Activated CD4-positive, CD25-positive, alpha-beta regulatory T cell treated with anti-CD3 and anti-CD28 coated beads, Interleukin-2, amount 50 U/mL, for 72 hours (primary cell): Measurements from ENCODE around the gene SMYD3.
"Not testable (repeated sequence)": the region's sequence is repeated elsewhere in the genome, so short reads cannot be mapped to it uniquely, and the experiment has no call there.

Experiments used
- DNase-seq: peaks from one replicate; pipeline ENCODE4 v3.0.0; 2021

The SMYD3 gene

GRCh38 chr1:245774931-245775330 is 732.1 kb downstream of the SMYD3 start:
- DNase-seq: not testable (repeated sequence)

- no peak for DNase-seq
Observed at GRCh38 chr1:245774196-245774595, 732.9 kb downstream of the SMYD3 start.

- no peak for DNase-seq
Observed at GRCh38 chr1:245773344-245773743, 733.7 kb downstream of the SMYD3 start.

- no peak for DNase-seq
Observed at GRCh38 chr1:245772739-245773138, 734.3 kb downstream of the SMYD3 start.

- no peak for DNase-seq
Observed at GRCh38 chr1:245772325-245772724, 734.8 kb downstream of the SMYD3 start.

- DNase-seq: no peak
Observed at GRCh38 chr1:245771511-245772281, 735.4 kb downstream of the SMYD3 start.

GRCh38 chr1:245770156-245770555 is 736.9 kb downstream of the SMYD3 start:
- DNase-seq: no peak

- no peak for DNase-seq
Observed at GRCh38 chr1:245768596-245768995, 738.5 kb downstream of the SMYD3 start.

GRCh38 chr1:245765230-245766000 is 741.7 kb downstream of the SMYD3 start:
- DNase-seq: no peak

- DNase-seq: no peak
Observed at GRCh38 chr1:245763873-245764331, 743.2 kb downstream of the SMYD3 start.

- DNase-seq: no peak
Observed at GRCh38 chr1:245762396-245762910, 744.6 kb downstream of the SMYD3 start.

GRCh38 chr1:245760301-245760700 is 746.8 kb downstream of the SMYD3 start:
- no peak for DNase-seq

- no peak for DNase-seq
Observed at GRCh38 chr1:245754463-245754961, 752.6 kb downstream of the SMYD3 start.

- DNase-seq: no peak
Observed at GRCh38 chr1:245753807-245754206, 753.3 kb downstream of the SMYD3 start.

- no peak for DNase-seq
Observed at GRCh38 chr1:245752561-245752960, 754.5 kb downstream of the SMYD3 start.

- no peak for DNase-seq
Observed at GRCh38 chr1:245751726-245752470, 755.2 kb downstream of the SMYD3 start.

GRCh38 chr1:245751116-245751515 is 756.0 kb downstream of the SMYD3 start:
- DNase-seq: no peak

GRCh38 chr1:245750261-245750660 is 756.8 kb downstream of the SMYD3 start:
- DNase-seq: no peak

GRCh38 chr1:245749053-245749452 is 758.0 kb downstream of the SMYD3 start:
- DNase-seq: no peak

- no peak for DNase-seq
Observed at GRCh38 chr1:245748646-245749045, 758.4 kb downstream of the SMYD3 start.

- DNase-seq: no peak
Observed at GRCh38 chr1:245748240-245748639, 758.8 kb downstream of the SMYD3 start.

- DNase-seq: no peak
Observed at GRCh38 chr1:245742896-245743295, 764.2 kb downstream of the SMYD3 start.

GRCh38 chr1:245740336-245740735 is 766.7 kb downstream of the SMYD3 start:
- not testable (repeated sequence) for DNase-seq
